Left lung (tissue), 10 donors: ENCODE measurements around the gene RBBP8NL. TPM values are rescaled to one million over a fixed set of nuclear protein-coding genes. Genes with fewer than 3 reads are reported as not detected.

Experiments used
- ATAC-seq: fragments of 200-7000 bp; cut with Tn5 transposase; one replicate; pipeline ENCODE4 v1.9.1; 2020; ENCODE audit warnings: moderate library complexity
- DNase-seq, 4 donors: peaks; one replicate each; pipeline ENCODE4 v3.0.0-alpha.2; 2013 to 2020
- H3K27ac ChIP-seq, 2 donors: fragments of 200-600 bp; sonication (generic) in 1 of 2; one replicate each; pipeline versions ENCODE4 v1.5.0 to v1.8.0; 2020 to 2021
- H3K27me3 ChIP-seq, 2 donors: fragments of 200-600 bp; sonication (generic) in 1 of 2; one replicate each; pipeline versions ENCODE4 v1.5.0 to v1.8.0; 2020 to 2021
- H3K36me3 ChIP-seq, 2 donors: fragments of 200-600 bp; sonication (generic) in 1 of 2; one replicate each; pipeline versions ENCODE4 v1.5.0 to v1.8.0; 2020 to 2021
- H3K4me1 ChIP-seq, 2 donors: fragments of 200-600 bp; one replicate each; pipeline ENCODE4 v1.8.0; 2021
- H3K4me3 ChIP-seq, 2 donors: fragments of 200-600 bp; sonication (generic) in 1 of 2; one replicate each; pipeline versions ENCODE4 v1.5.0 to v1.8.0; 2020 to 2021; ENCODE audit warnings: mild to moderate bottlenecking in 1 of 2
- H3K9me3 ChIP-seq, 2 donors: fragments of 200-600 bp; sonication (generic) in 1 of 2; one replicate each; pipeline versions ENCODE4 v1.5.0 to v1.8.0; 2020 to 2021
- intact Hi-C, 2 donors: fragments of 100-400 bp; cut with DNase I; formaldehyde crosslinking; loops; one replicate each; pipeline versions ENCODE4 v1.11.2 to v1.14.2; 2022
- polyA plus RNA-seq, 6 donors: library from polyadenylated mRNA; unstranded; fragments of 120-200 nt; gene quantifications; one replicate each; pipeline ENCODE4 v1.2.1, GENCODE V29; 2013; ENCODE audit not compliant: insufficient read length in 6 of 6
- total RNA-seq, 2 donors: library from RNA; stranded (reverse); fragmentation: NEBNext Ultra II Directional; extraction: Animal tissue kit (Norgen Biotek cat#: 25700); gene quantifications; one replicate each; pipeline ENCODE4 v1.2.1, GENCODE V29; 2021
- TF ChIP-seq, protein P1 (sequence below), 2 donors: fragments of 200-600 bp; sonication (generic) in 1 of 2; IDR thresholded peaks; one replicate each; pipeline versions ENCODE4 v1.5.0 to v1.8.0; 2021; ENCODE audit warnings: antibody characterized with exemption in 2 of 2
- donor health status: DM: no; HTN: yes; CAD: no.
- donor health status: DM: no; HTN: no; CAD: no.

Gene RBBP8NL
- total and polyA plus RNA-seq, 8 donors, result 0.97 to 4.2 (median 3.4) TPM

DNA sequence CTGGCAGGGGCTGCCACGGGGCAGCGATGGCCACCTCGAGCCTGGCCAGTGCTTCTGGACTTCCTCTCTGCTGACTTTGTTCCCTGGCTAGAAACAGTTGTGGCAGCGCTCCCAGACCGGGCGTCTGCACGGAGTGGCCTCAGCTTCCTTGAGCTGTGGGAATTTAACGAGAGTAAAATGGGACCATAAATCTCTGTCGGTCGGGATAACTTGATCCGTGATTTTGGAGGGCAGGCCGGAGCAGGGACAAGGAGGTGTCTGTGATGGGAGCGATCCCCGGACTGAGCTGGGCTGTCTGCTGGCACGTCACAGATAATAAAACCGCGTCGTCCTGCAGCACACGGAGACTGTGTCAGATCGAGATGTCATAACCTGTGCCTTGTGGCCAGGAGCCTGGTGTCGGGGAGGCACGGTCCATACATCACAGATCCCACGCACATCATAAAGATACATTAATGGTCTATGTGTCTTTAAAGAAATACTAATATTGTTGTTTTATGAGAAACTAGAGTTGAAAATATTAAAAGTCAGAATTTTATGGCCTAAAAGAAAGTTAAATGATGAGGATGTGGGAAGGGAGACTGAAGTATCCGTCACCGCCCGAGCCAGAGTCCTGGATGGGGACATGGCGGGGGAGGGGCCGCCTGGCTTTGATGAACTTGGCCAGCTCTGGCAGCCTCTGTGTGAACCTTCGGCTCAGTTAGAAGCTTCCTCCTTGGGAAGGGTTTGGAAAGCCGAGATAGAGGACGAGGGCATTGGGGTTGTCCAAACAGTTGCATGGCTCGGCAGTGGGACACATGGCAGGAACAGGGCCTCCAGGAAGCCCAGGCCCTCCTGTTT is 6.5 kb upstream of the RBBP8NL start:
- H3K4me1 ChIP-seq, result no peaks in the 10 kb centered on the region
- H3K36me3 ChIP-seq, result no peaks in the 10 kb centered on the region
- H3K27me3 ChIP-seq, result peaks cover 0 to 61% of the 10 kb centered on the region in 2 donors
- no peak overlapping the region for H3K27ac ChIP-seq
- intact Hi-C loops, result no loop called here
- ATAC-seq, result no peak
- peak in 2 of 4 donors; percentile 72 to 86 for DNase-seq
- TF ChIP-seq, protein P1, sequence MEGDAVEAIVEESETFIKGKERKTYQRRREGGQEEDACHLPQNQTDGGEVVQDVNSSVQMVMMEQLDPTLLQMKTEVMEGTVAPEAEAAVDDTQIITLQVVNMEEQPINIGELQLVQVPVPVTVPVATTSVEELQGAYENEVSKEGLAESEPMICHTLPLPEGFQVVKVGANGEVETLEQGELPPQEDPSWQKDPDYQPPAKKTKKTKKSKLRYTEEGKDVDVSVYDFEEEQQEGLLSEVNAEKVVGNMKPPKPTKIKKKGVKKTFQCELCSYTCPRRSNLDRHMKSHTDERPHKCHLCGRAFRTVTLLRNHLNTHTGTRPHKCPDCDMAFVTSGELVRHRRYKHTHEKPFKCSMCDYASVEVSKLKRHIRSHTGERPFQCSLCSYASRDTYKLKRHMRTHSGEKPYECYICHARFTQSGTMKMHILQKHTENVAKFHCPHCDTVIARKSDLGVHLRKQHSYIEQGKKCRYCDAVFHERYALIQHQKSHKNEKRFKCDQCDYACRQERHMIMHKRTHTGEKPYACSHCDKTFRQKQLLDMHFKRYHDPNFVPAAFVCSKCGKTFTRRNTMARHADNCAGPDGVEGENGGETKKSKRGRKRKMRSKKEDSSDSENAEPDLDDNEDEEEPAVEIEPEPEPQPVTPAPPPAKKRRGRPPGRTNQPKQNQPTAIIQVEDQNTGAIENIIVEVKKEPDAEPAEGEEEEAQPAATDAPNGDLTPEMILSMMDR (IDR thresholded peaks at IDR 0.05), result no peak
- no peak overlapping the region for H3K4me3 ChIP-seq
- no peaks in the 10 kb centered on the region for H3K9me3 ChIP-seq

DNA sequence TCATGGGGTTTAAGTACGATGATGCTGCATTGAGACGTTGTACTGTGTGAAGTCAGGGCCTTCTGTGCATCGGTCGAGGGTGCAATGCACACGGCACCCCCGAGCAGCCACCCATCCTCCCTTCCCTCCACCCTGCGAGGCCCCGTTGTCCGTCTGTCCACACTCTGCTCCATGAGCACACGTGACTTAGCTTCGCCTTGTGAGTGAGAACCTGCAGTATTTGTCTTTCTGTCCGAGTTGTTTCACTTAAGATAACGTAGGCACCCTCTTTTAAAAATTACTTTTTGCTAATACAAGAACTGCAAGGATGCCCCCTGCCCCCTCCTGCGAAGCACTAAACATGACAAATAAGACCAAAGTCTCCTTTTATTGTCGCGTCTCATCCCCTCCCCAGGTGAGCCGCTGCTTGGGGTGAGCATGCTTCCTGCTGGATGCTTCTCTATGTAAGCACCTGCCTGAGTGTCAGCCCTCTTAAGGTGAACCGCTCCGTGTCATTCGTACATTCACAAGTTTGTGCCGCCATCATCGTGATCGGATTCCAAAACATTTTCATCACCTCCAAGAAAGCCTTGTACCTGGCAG is 3.6 kb upstream of the RBBP8NL start:
- intact Hi-C loops, result no loop called here
- H3K4me1 ChIP-seq, result peaks cover 6 to 8% of the 10 kb centered on the region in 2 donors
- no peaks in the 10 kb centered on the region for H3K36me3 ChIP-seq
- H3K9me3 ChIP-seq, result no peaks in the 10 kb centered on the region
- no peak for ATAC-seq
- peaks cover 0 to 55% of the 10 kb centered on the region in 2 donors for H3K27me3 ChIP-seq
- no peak overlapping the region for H3K4me3 ChIP-seq
- no peak for DNase-seq
- no peak overlapping the region for H3K27ac ChIP-seq
- TF ChIP-seq, protein P1 (IDR thresholded peaks at IDR 0.05), result no peak

DNA sequence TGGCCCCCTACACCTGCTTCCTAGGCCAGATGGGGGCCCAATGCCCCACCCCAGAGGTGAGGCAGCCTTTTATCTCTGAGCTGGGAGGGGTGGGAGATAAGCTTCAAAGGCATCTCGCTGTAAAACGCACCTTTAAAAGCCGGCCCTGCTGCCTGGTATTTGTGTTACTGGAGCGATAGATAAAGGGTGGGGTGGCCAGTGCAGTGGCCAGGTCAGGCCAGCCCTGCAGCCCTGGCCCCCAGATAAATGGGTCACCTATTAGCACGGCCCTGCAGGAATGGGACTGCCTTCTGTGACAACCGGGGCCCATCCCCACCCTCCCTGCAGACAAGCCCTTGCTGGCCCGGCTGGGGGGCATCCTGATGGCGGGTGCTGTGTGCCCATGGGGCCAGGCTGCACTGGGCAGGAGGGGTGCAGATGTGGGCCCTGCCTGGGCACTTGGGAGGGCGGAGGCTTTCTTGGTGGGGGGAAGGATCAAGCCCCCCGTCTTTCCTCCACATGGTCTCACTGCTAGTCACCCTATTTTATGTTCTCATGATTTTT is 3.0 kb upstream of the RBBP8NL start:
- H3K4me1 ChIP-seq, result peaks cover 6 to 8% of the 10 kb centered on the region in 2 donors
- H3K4me3 ChIP-seq, result no peak overlapping the region
- H3K36me3 ChIP-seq, result no peaks in the 10 kb centered on the region
- TF ChIP-seq, protein P1 (IDR thresholded peaks at IDR 0.05), result no peak
- DNase-seq, result no peak
- H3K27ac ChIP-seq, result no peak overlapping the region
- no peaks in the 10 kb centered on the region for H3K9me3 ChIP-seq
- intact Hi-C loops, result no loop called here
- no peak for ATAC-seq
- H3K27me3 ChIP-seq, result peaks cover 0 to 51% of the 10 kb centered on the region in 2 donors

DNA sequence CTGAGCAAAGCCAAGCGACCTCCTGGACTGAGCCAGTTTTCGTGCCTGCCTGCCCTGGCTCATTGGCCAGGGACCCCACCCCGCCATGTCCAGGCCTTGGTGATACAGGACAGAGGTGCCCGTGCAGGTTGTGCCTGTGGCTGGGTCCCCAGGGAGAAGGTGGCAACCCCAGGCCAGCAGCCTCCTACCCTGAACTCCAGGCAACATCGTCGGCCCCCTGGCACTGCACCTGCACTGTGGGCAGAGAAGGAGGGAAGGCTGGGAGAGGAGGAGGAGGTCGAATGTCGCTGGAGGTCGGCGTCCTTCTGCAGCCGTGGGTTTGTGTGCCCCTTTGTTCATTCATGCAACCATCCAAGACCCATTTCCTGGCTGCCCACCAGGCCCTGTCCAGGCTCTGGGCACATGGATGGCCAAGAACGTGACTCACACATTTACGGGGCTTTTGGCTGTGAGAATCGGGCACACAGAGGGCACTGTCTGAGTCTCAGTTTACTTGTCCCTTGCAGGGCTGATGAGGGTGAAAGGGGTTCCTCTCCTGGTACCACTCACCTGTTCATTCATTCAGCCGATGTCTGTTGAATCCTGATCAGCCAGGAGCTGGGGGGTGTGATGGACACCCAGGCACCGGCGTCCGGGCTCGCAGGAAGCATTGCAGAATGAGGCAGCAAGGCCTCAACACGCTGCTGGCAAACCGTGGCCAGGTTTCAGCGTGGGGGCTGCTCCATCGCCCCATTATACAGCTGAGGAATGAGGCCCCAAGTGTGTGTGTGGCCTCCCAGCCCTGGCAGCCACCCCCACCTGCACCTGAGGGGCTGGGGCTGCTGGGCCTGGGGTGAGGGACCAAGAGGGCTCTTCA is 2.3 kb upstream of the RBBP8NL start:
- ATAC-seq (no peak), DNase-seq (no peak)
- Histone ChIP-seq H3K9me3 (no peaks in the 10 kb centered on the region), H3K4me1 (peaks cover 6 to 8% of the 10 kb centered on the region in 2 donors), H3K27me3 (peaks cover 0 to 48% of the 10 kb centered on the region in 2 donors), H3K4me3 (no peak overlapping the region), H3K27ac (no peak overlapping the region), H3K36me3 (no peaks in the 10 kb centered on the region)
- TF ChIP-seq, protein P1 (IDR thresholded peaks at IDR 0.05), result no peak
- intact Hi-C loops, result no loop called here
